Stimulated activated effector memory CD8-positive, alpha-beta T cell treated with anti-CD3 and anti-CD28 coated beads, Interleukin-12 subunit alpha, Interleukin-12 subunit beta, amount 100 ng/mL, for 72 hours (primary cell): Measurements from ENCODE around the gene SYT8.
A peak's percentile ranks its signal among the peaks of the same experiment; 100 is the strongest.

Experiments used
- ATAC-seq: fragments of 150-1000 bp; cut with Tn5 transposase; 2 replicates; pipeline ENCODE4 v1.10.0; 2021
- DNase-seq, 2 donors: peaks; one replicate each; pipeline ENCODE4 v3.0.0; 2021 to 2022; ENCODE audit warnings: low spot score in 2 of 2
- H3K27ac Mint-ChIP-seq: one replicate; pipeline ENCODE4 v1.8.0; 2022; ENCODE audit warnings: mild to moderate bottlenecking, mixed read lengths
- H3K36me3 Mint-ChIP-seq: one replicate; pipeline ENCODE4 v1.8.0; 2022; ENCODE audit warnings: mild to moderate bottlenecking, mixed read lengths
- H3K4me1 Mint-ChIP-seq: one replicate; pipeline ENCODE4 v1.8.0; 2022; ENCODE audit warnings: mixed read lengths
- H3K4me3 Mint-ChIP-seq: one replicate; pipeline ENCODE4 v1.8.0; 2022; ENCODE audit warnings: mild to moderate bottlenecking, mixed read lengths
- H3K9me3 Mint-ChIP-seq: one replicate; pipeline ENCODE4 v1.8.0; 2022; ENCODE audit warnings: mixed read lengths

The SYT8 gene

DNA sequence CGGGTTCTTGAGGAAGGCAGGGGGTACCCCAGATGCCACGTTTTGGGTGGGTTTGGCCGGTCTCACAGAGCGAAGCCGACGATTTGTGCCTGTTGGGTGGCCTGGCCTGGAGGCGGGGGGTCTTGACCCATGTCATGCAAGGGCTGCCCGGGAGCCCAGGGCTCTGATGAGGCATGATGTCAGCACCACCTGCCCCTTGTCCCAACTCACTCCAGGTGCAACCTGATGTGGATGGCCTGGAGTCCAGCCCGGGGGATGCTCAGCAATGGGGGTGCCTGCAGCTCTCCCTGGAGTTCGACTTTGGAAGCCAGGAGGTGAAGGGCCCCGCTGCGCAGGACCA lies 851 bp downstream of the SYT8 start:
- DNase-seq: no peak
- no peaks in the 10 kb centered on the region for H3K9me3 Mint-ChIP-seq
- ATAC-seq: no peak
- no peak overlapping the region for H3K27ac Mint-ChIP-seq
- H3K36me3 Mint-ChIP-seq: no peaks in the 10 kb centered on the region
- H3K4me3 Mint-ChIP-seq: no peak overlapping the region
- H3K4me1 Mint-ChIP-seq: peaks cover 10% of the 10 kb centered on the region

- ATAC-seq: no peak
- no peaks in the 10 kb centered on the region for H3K36me3 Mint-ChIP-seq
These were observed 1.5 kb downstream of the SYT8 start for GRCh38 chr11:1836011-1836945.

GRCh38 chr11:1837171-1838076 lies 2.6 kb downstream of the SYT8 start:
- DNase-seq: peak; percentile 86 to 91
- ATAC-seq: peak; percentile 87
- Mint-ChIP-seq H3K9me3 (no peaks in the 10 kb centered on the region), H3K36me3 (no peaks in the 10 kb centered on the region), H3K4me3 (no peak overlapping the region), H3K27ac (no peak overlapping the region), H3K4me1 (peaks cover 10% of the 10 kb centered on the region)

More at GRCh38 chr11:1836011-1836945, 1.5 kb downstream of the SYT8 start:
- DNase-seq: no peak
- Mint-ChIP-seq H3K9me3 (no peaks in the 10 kb centered on the region), H3K4me1 (peaks cover 10% of the 10 kb centered on the region), H3K27ac (no peak overlapping the region), H3K4me3 (no peak overlapping the region)

- no peak overlapping the region for H3K27ac Mint-ChIP-seq
- no peak for DNase-seq
- H3K9me3 Mint-ChIP-seq: no peaks in the 10 kb centered on the region
- H3K4me1 Mint-ChIP-seq: peaks cover 11% of the 10 kb centered on the region
- H3K4me3 Mint-ChIP-seq: no peak overlapping the region
- no peaks in the 10 kb centered on the region for H3K36me3 Mint-ChIP-seq
- ATAC-seq: peak; percentile 22
These were observed 3.3 kb downstream of the SYT8 start for GRCh38 chr11:1838077-1838425.

GRCh38 chr11:1838426-1839144 lies 3.8 kb downstream of the SYT8 start, which contains the start of gene TNNI2:
TNNI2 (plus strand) TSS chr11:1838981; CDS start chr11:1839697, 716 bp downstream.
- Mint-ChIP-seq H3K9me3 (no peaks in the 10 kb centered on the region), H3K4me3 (no peak within 1 kb of the TSS), H3K27ac (peak within 1 kb of the TSS; percentile 84), H3K4me1 (peaks cover 16% of the 10 kb centered on the region), H3K36me3 (no peaks in the 10 kb centered on the region)
- ATAC-seq (no peak), DNase-seq (no peak)

DNA sequence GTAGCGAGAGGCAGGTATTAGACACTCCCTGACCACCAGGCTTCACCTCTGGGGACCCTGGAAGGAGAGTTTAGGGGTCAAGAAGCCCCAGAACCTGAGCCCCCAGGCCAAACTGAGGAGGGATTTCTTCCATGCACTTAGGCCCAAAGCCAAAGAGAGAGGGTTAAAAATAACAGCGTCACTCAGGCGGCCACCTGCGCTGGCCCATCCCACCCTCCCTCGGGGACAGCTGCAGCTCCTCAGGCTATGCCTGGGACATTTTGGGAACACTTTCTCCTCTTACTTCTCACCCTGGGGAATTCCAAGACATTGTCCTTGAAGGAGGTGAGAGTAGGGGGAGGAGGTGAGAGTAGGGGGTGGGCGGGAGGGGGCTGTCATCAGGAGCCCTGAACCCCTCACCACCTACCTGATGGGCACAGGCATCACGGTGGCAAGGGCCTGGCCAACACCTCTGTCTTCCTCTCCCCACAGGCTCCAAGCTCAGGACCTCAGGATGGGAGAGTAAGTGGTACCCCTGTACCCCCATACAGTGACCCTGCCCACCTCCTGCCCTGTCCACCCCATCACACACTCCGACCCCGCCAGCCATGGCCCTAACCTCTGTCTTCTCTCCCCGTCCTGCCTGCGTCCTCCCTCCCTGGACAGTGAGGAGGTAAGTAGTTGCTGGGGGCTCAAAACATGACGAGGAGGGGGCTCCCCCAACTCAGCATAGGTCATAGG lies 4.6 kb downstream of the SYT8 start:
- no peaks in the 10 kb centered on the region for H3K36me3 Mint-ChIP-seq
- DNase-seq: no peak
- H3K9me3 Mint-ChIP-seq: no peaks in the 10 kb centered on the region
- H3K27ac Mint-ChIP-seq: peak overlapping the region; percentile 84
- peaks cover 24% of the 10 kb centered on the region for H3K4me1 Mint-ChIP-seq
- no peak overlapping the region for H3K4me3 Mint-ChIP-seq
- no peak for ATAC-seq

DNA sequence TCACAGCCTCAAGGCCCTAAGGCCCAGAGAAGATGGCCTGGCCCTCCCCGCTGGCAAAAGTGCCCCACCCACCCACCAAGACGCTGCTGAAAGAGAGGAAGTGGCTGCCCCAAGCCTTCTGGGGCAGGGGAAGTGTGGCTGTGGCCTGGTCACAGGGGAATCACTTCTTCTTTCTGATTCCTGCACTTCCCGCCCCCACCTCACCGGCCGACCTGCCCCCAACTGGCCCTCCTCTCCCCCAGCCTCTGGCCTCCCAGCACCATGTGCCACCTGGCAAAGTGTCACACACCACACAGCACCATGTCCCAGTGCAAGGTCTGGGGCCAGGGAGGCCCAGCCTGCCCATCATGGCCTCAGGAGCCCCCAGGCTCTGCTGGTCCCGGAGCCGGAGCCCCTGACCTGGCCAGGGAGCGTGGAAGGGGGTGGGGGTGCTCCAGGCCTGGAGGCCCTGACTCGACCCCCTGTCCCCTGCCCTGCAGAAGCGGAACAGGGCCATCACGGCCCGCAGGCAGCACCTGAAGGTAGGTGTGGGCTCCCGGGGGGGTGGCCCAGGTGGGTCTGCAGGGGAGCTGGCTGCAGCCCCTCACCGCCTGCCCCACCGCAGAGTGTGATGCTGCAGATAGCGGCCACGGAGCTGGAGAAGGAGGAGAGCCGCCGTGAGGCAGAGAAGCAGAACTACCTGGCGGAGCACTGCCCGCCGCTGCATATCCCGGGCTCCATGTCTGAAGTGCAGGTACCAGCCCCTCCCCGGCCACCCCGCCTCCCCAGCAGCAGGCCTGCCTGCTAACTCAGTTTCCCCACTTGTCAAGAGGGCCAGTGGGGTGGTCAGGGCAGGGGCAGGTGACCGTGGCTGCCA lies 5.4 kb downstream of the SYT8 start:
- Mint-ChIP-seq H3K27ac (peak overlapping the region; percentile 84), H3K4me3 (no peak overlapping the region), H3K4me1 (peaks cover 32% of the 10 kb centered on the region), H3K36me3 (no peaks in the 10 kb centered on the region), H3K9me3 (no peaks in the 10 kb centered on the region)
- no peak for DNase-seq
- ATAC-seq: no peak

- peaks cover 40% of the 10 kb centered on the region for H3K4me1 Mint-ChIP-seq
- no peaks in the 10 kb centered on the region for H3K9me3 Mint-ChIP-seq
- H3K4me3 Mint-ChIP-seq: no peak overlapping the region
- H3K27ac Mint-ChIP-seq: no peak overlapping the region
- DNase-seq (no peak), ATAC-seq (no peak)
- no peaks in the 10 kb centered on the region for H3K36me3 Mint-ChIP-seq
These were observed 6.1 kb downstream of the SYT8 start for GRCh38 chr11:1840780-1841480.

DNA sequence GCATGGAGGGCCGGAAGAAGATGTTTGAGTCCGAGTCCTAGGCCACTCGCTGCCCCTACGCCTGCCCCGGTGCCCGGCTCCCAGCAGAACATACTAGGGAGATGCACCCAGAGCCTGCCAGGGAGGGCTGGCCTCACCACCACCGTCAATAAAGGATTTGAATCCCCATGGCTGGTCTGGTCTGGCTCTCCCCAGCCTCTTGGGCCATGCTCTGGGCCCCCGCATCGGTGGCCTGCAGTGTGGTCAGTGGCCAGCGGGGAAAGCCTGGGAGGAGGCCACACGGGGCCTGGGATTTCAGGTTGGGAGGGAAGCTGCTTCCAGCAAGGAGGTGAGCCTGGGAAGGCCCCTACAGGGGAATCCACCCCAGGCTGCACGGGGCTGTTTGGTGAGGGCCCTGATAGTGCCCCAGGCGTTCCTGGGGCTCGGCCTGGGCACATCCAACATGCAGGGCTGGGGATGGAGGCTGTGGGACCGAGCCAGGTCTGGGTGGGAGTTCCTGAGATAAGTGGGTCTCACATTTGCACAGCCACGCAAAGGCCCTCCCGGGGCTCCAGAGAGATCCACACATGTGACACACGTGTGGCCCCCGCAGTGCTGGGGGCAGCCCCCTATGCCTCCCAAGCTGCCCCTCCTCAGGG lies 6.8 kb downstream of the SYT8 start:
- Mint-ChIP-seq H3K9me3 (no peaks in the 10 kb centered on the region), H3K4me3 (no peak overlapping the region), H3K36me3 (no peaks in the 10 kb centered on the region), H3K4me1 (peaks cover 47% of the 10 kb centered on the region), H3K27ac (no peak overlapping the region)
- ATAC-seq (no peak), DNase-seq (no peak)

GRCh38 chr11:1842149-1843097 lies 7.6 kb downstream of the SYT8 start:
- ATAC-seq (no peak), DNase-seq (no peak)
- H3K4me3 Mint-ChIP-seq: peak overlapping the region; percentile 75
- H3K9me3 Mint-ChIP-seq: no peaks in the 10 kb centered on the region
- peaks cover 55% of the 10 kb centered on the region for H3K4me1 Mint-ChIP-seq
- peak overlapping the region; percentile 96 for H3K27ac Mint-ChIP-seq
- H3K36me3 Mint-ChIP-seq: no peaks in the 10 kb centered on the region

GRCh38 chr11:1843098-1843473 lies 8.3 kb downstream of the SYT8 start:
- peaks cover 61% of the 10 kb centered on the region for H3K4me1 Mint-ChIP-seq

DNA sequence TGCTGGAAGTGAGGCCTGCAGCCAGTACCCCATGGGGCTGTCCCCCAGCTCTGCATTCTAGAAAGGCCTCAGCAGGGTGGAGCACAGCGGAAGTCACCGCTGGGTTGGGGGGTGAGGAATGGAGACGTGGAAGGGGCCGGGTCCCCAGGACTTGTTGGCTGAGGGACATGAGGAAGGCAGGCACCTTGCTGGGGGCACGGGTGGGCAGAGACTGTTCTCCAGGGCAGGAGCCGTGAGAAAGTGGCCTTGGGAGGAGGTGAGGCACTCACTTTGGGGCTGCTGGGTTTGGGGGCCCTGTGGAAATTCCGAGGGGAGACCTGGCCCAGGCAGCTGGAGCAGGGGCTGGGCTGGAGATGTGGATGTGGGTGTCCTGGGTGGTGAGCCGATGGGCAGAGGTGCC lies 9.0 kb downstream of the SYT8 start:
- Mint-ChIP-seq H3K27ac (peak overlapping the region; percentile 96), H3K4me3 (peak overlapping the region; percentile 75), H3K4me1 (peaks cover 69% of the 10 kb centered on the region), H3K9me3 (no peaks in the 10 kb centered on the region), H3K36me3 (no peaks in the 10 kb centered on the region)
- ATAC-seq (no peak), DNase-seq (no peak)

More at GRCh38 chr11:1843098-1843473, 8.3 kb downstream of the SYT8 start:
- peak overlapping the region; percentile 96 for H3K27ac Mint-ChIP-seq
- ATAC-seq: no peak
- H3K4me3 Mint-ChIP-seq: peak overlapping the region; percentile 75
- no peak for DNase-seq
- H3K9me3 Mint-ChIP-seq: no peaks in the 10 kb centered on the region
- H3K36me3 Mint-ChIP-seq: no peaks in the 10 kb centered on the region
